ENCODE measurements around the gene COPS8.

DNA sequence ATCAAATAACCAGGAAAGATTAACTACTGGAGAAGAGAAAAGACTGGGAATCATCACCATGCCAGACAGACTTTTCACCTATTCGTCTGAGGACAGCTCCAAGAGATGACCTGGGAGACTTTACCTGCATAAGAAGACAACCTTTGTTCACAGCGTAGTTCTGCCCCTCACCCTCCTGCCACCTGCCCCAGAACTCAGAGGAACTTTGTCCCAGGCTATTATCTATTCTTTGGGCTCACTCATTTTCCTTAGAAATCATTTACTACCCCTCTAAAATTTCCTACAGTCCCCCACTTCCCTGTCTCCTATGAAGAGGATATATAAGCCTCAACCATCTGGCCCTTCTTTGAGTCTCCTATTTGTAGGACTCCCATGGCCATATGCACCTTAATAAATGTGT, 19.3 kb upstream of the COPS8 start:
- TF ChIP-seq, protein P1, sequence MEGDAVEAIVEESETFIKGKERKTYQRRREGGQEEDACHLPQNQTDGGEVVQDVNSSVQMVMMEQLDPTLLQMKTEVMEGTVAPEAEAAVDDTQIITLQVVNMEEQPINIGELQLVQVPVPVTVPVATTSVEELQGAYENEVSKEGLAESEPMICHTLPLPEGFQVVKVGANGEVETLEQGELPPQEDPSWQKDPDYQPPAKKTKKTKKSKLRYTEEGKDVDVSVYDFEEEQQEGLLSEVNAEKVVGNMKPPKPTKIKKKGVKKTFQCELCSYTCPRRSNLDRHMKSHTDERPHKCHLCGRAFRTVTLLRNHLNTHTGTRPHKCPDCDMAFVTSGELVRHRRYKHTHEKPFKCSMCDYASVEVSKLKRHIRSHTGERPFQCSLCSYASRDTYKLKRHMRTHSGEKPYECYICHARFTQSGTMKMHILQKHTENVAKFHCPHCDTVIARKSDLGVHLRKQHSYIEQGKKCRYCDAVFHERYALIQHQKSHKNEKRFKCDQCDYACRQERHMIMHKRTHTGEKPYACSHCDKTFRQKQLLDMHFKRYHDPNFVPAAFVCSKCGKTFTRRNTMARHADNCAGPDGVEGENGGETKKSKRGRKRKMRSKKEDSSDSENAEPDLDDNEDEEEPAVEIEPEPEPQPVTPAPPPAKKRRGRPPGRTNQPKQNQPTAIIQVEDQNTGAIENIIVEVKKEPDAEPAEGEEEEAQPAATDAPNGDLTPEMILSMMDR (IDR thresholded peaks at IDR 0.05) = no peak
- TF ChIP-seq POLR2A (IDR thresholded peaks at IDR 0.05) = no peak

Measured in Peyer's patch (tissue), 4 donors.